Neural progenitor cell (in vitro differentiated cells): Measurements from ENCODE around the gene ACSM2A. TPM values are rescaled to one million over a fixed set of nuclear protein-coding genes. Genes with fewer than 3 reads are reported as not detected.
"Not testable (repeated sequence)": the region's sequence is repeated elsewhere in the genome, so short reads cannot be mapped to it uniquely, and the experiment has no call there.

ENCODE experiments used
- DNase-seq: peaks from one replicate; pipeline ENCODE4 v3.0.0-alpha.2; 2016; ENCODE audit warnings: low spot score
- H2AFZ ChIP-seq: fragments of 200-600 bp; sonication (generic); replicated peaks from 2 replicates; pipeline ENCODE4 v1.6.1; 2016; ENCODE audit warnings: antibody characterized with exemption
- H3F3A ChIP-seq: fragments of 200-600 bp; sonication (generic); 2 replicates; pipeline ENCODE4 v1.6.1; 2016; ENCODE audit warnings: antibody characterized with exemption, low read depth
- H3K27ac ChIP-seq: fragments of 200-600 bp; sonication (generic); 2 replicates; pipeline ENCODE4 v1.5.1; 2016; ENCODE audit warnings: mild to moderate bottlenecking
- H3K27me3 ChIP-seq: fragments of 200-600 bp; sonication (generic); 2 replicates; pipeline ENCODE4 v1.6.1; 2016; ENCODE audit warnings: mild to moderate bottlenecking, moderate library complexity
- H3K36me3 ChIP-seq: fragments of 200-600 bp; sonication (generic); 2 replicates; pipeline ENCODE4 v1.5.1; 2016
- H3K4me1 ChIP-seq: fragments of 200-600 bp; sonication (generic); 2 replicates; pipeline ENCODE4 v1.6.1; 2016; ENCODE audit warnings: mixed run types
- H3K4me2 ChIP-seq: fragments of 200-600 bp; sonication (generic); 2 replicates; pipeline ENCODE4 v1.6.1; 2016
- H3K4me3 ChIP-seq: fragments of 200-600 bp; sonication (generic); 2 replicates; pipeline ENCODE4 v1.5.1; 2016
- H3K79me2 ChIP-seq: fragments of 200-600 bp; sonication (generic); 2 replicates; pipeline ENCODE4 v1.6.1; 2016; ENCODE audit warnings: low read depth
- H3K9ac ChIP-seq: fragments of 200-600 bp; sonication (generic); 2 replicates; pipeline ENCODE4 v1.6.1; 2016
- H3K9me3 ChIP-seq: fragments of 200-600 bp; sonication (generic); 2 replicates; pipeline ENCODE4 v1.5.1; 2016; ENCODE audit warnings: low read depth
- H4K20me1 ChIP-seq: fragments of 200-600 bp; sonication (generic); 2 replicates; pipeline ENCODE4 v1.6.1; 2016; ENCODE audit warnings: low read depth
- H3K27ac Mint-ChIP-seq: 3 replicates; pipeline ENCODE4 v1.8.0; 2021; ENCODE audit warnings: mixed read lengths
- H3K27me3 Mint-ChIP-seq: 2 replicates; pipeline ENCODE4 v1.8.0; 2022; ENCODE audit warnings: low read depth, mild to moderate bottlenecking, inconsistent platforms, moderate library complexity, mixed read lengths; ENCODE audit not compliant: insufficient read depth
- H3K36me3 Mint-ChIP-seq: 3 replicates; pipeline ENCODE4 v1.8.0; 2021; ENCODE audit warnings: mixed read lengths
- H3K4me1 Mint-ChIP-seq: 3 replicates; pipeline ENCODE4 v1.8.0; 2021; ENCODE audit warnings: mixed read lengths
- H3K4me3 Mint-ChIP-seq: 3 replicates; pipeline ENCODE4 v1.8.0; 2021; ENCODE audit warnings: mild to moderate bottlenecking, moderate library complexity, mixed read lengths
- H3K9me3 Mint-ChIP-seq: 3 replicates; pipeline ENCODE4 v1.8.0; 2020; ENCODE audit warnings: mixed read lengths
- CTCF ChIP-seq: fragments of 200-600 bp; sonication (generic); IDR thresholded peaks from 2 replicates; pipeline ENCODE4 v1.5.1; 2017; ENCODE audit warnings: antibody characterized with exemption, mild to moderate bottlenecking
- EZH2 ChIP-seq: fragments of 200-600 bp; sonication (generic); IDR thresholded peaks from 2 replicates; pipeline ENCODE4 v1.6.1; 2017; ENCODE audit warnings: antibody characterized with exemption, mild to moderate bottlenecking, moderate library complexity
- EZH2phosphoT487 ChIP-seq: fragments of 200-600 bp; sonication (generic); IDR thresholded peaks from 2 replicates; pipeline ENCODE4 v1.6.1; 2017; ENCODE audit warnings: antibody characterized with exemption
- total RNA-seq: library from RNA; depleted of rRNA; stranded (reverse); fragments of >200 nt; gene quantifications from 2 replicates; pipeline ENCODE4 v1.2.3, GENCODE V29; 2015; ENCODE audit warnings: low replicate concordance

The ACSM2A gene
- not detected in 2 replicates for total RNA-seq

- H3K4me3 ChIP-seq, H3K27me3 Mint-ChIP-seq, H3K27me3 ChIP-seq, H3K9me3 ChIP-seq, H4K20me1 ChIP-seq, H3K27ac ChIP-seq, H3K79me2 ChIP-seq, H3K36me3 Mint-ChIP-seq, H3K36me3 ChIP-seq, H3K9me3 Mint-ChIP-seq, H3K4me3 Mint-ChIP-seq, H2AFZ ChIP-seq, H3K4me2 ChIP-seq, H3F3A ChIP-seq, H3K9ac ChIP-seq, H3K4me1 Mint-ChIP-seq, H3K4me1 ChIP-seq, DNase-seq, H3K27ac Mint-ChIP-seq: not testable (repeated sequence)
These were observed at the start of gene ACSM2A for GRCh38 chr16:20451364-20451763. TSS of gene ACSM2A (plus strand) at chr16:20451521. CDS start at chr16:20460115, 8,594 bp downstream.

- TF ChIP-seq EZH2phosphoT487 (no peak), CTCF (no peak), EZH2 (no peak)
- Histone ChIP-seq H3K4me1 (no peaks in the 10 kb centered on the region), H3K36me3 (no peaks in the 10 kb centered on the region), H3F3A (no peaks in the 10 kb centered on the region), H3K4me3 (no peak overlapping the region), H2AFZ (no peak overlapping the region), H3K79me2 (no peaks in the 10 kb centered on the region), H3K4me2 (no peak overlapping the region), H4K20me1 (no peaks in the 10 kb centered on the region), H3K27me3 (no peaks in the 10 kb centered on the region), H3K27ac (no peak overlapping the region), H3K9ac (no peak overlapping the region), H3K9me3 (no peaks in the 10 kb centered on the region)
- H3K36me3 Mint-ChIP-seq: no peaks in the 10 kb centered on the region
- peaks cover 3% of the 10 kb centered on the region for H3K27me3 Mint-ChIP-seq
- H3K4me3 Mint-ChIP-seq: no peak overlapping the region
- peaks cover 8% of the 10 kb centered on the region for H3K4me1 Mint-ChIP-seq
- H3K27ac Mint-ChIP-seq: no peak overlapping the region
- DNase-seq: no peak
- H3K9me3 Mint-ChIP-seq: no peaks in the 10 kb centered on the region
These were observed 48.7 kb upstream of the ACSM2A start for GRCh38 chr16:20402651-20403050.

GRCh38 chr16:20404637-20405036, 46.7 kb upstream of the ACSM2A start, which contains the start of gene PDILT:
TSS of gene PDILT (minus strand) at chr16:20404737. CDS start at chr16:20399300, 5,437 bp downstream.
- Histone ChIP-seq H3F3A (no peaks in the 10 kb centered on the region), H3K4me2 (no peak within 1 kb of the TSS), H2AFZ (no peak within 1 kb of the TSS), H3K27me3 (no peaks in the 10 kb centered on the region), H3K79me2 (no peaks in the 10 kb centered on the region), H4K20me1 (no peaks in the 10 kb centered on the region), H3K4me3 (no peak within 1 kb of the TSS), H3K36me3 (no peaks in the 10 kb centered on the region), H3K9me3 (no peaks in the 10 kb centered on the region), H3K4me1 (no peaks in the 10 kb centered on the region), H3K27ac (no peak within 1 kb of the TSS), H3K9ac (no peak within 1 kb of the TSS)
- Mint-ChIP-seq H3K4me1 (peaks cover 13% of the 10 kb centered on the region), H3K36me3 (no peaks in the 10 kb centered on the region), H3K27ac (no peak within 1 kb of the TSS), H3K27me3 (peaks cover 3% of the 10 kb centered on the region), H3K4me3 (no peak within 1 kb of the TSS), H3K9me3 (no peaks in the 10 kb centered on the region)
- no peak for TF ChIP-seq EZH2
- TF ChIP-seq CTCF: no peak
- no peak for TF ChIP-seq EZH2phosphoT487
- DNase-seq: no peak

- Histone ChIP-seq H3K9ac (no peak within 1 kb of the TSS), H3K4me3 (no peak within 1 kb of the TSS), H3K27me3 (no peaks in the 10 kb centered on the region), H3K36me3 (no peaks in the 10 kb centered on the region), H3K27ac (no peak within 1 kb of the TSS), H3K79me2 (no peaks in the 10 kb centered on the region), H3K9me3 (no peaks in the 10 kb centered on the region), H3K4me1 (no peaks in the 10 kb centered on the region), H3K4me2 (no peak within 1 kb of the TSS), H4K20me1 (no peaks in the 10 kb centered on the region), H2AFZ (no peak within 1 kb of the TSS), H3F3A (no peaks in the 10 kb centered on the region)
- Mint-ChIP-seq H3K9me3 (no peaks in the 10 kb centered on the region), H3K4me1 (peaks cover 5% of the 10 kb centered on the region), H3K27me3 (no peaks in the 10 kb centered on the region), H3K27ac (no peak within 1 kb of the TSS), H3K36me3 (no peaks in the 10 kb centered on the region), H3K4me3 (no peak within 1 kb of the TSS)
- no peak for DNase-seq
- TF ChIP-seq EZH2phosphoT487 (no peak), EZH2 (no peak), CTCF (no peak)
These were observed 41.8 kb upstream of the ACSM2A start, which contains the start of gene ACSM5 for GRCh38 chr16:20409398-20410120. TSS of gene ACSM5 (plus strand) at chr16:20409534. CDS start at chr16:20411485, 1,951 bp downstream.
